GM18907 (cell line): ENCODE results near the gene ANKS1A.
"Not testable (repeated sequence)": the region's sequence is repeated elsewhere in the genome, so short reads cannot be mapped to it uniquely, and the experiment has no call there.

Source experiments
- ATAC-seq: cut with Tn5 transposase; IDR thresholded peaks from one replicate; pipeline ENCODE4 v1.9.1; 2021; ENCODE audit warnings: mild to moderate bottlenecking, moderate library complexity; ENCODE audit not compliant: unreplicated experiment

The ANKS1A gene

DNA sequence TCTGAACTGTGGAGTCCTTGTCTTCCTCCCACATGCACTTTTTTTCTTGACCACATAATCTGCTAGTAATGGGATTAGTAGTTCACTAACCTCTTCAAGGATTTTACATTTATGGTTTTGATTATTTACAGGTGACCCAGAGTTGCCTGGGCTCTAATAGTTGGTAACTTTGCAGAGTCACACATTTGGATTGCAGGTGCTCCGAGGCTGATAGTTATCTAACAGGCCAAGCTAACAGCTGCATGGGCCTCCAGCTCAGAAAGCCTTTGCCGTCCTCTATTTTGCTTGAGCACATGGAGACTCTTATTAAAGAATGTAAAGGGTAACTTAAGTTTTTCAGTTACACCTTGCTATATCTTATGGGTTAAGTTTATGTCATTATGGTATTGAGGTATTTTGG lies 95.4 kb downstream of the ANKS1A start:
- ATAC-seq, result no peak

DNA sequence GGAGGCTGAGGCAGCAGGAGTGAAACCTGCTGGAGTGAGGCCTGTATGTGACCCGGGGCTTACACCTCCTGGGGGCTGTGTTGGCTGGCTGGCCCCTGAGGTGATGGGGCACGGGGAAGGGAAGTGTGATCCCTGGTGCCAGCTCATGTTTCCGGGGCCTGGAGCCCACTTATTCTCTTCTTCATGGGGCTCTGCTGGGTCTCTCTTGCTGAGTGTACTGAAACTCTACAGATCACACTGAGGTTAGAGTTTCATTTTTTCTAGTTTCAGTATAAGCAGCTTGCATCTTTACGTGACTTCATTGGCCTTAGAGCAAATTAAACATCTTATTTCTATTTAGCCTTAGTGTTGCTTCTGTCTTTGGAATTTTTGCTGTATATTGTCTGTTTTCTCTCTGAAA lies 96.2 kb downstream of the ANKS1A start:
- no peak for ATAC-seq

DNA sequence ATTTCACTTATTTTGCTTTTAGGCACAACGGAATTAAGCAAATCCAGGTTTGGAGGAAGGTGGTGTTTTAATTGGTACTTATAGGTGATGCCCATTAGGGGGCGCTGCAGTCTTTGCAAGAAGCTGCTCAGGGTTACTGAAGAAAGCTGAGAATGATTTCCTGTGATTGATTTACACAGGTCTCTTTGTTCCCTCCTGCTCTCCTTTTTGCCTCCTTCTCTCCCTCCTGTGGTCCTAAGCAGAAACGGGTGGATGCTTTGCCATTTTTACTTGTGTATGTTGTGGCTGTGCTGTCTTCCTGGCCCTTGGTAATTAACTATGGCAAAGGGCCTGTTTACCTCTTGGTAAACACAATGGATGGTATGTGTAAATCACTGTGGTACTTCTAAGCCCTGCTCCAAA lies 97.8 kb downstream of the ANKS1A start:
- ATAC-seq, result no peak

DNA sequence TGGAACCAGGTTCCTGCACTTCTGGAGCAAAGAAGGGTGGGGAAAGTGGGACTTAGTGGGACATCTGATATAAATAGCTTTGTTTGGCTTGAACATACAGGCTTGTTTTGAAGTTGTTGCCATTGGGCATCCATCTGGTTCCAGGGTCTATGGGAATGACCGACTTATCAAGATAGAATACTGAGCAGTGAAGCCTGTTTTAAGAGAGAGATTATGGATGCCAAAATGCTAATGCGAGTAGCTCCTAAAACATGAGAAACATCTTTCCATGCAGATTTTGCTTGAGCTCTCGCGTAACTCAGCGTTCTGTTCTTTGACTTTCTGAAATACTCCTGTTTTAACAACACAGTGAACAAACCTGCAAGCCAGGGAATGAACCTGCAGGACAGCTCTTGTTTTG lies 98.5 kb downstream of the ANKS1A start:
- no peak for ATAC-seq

DNA sequence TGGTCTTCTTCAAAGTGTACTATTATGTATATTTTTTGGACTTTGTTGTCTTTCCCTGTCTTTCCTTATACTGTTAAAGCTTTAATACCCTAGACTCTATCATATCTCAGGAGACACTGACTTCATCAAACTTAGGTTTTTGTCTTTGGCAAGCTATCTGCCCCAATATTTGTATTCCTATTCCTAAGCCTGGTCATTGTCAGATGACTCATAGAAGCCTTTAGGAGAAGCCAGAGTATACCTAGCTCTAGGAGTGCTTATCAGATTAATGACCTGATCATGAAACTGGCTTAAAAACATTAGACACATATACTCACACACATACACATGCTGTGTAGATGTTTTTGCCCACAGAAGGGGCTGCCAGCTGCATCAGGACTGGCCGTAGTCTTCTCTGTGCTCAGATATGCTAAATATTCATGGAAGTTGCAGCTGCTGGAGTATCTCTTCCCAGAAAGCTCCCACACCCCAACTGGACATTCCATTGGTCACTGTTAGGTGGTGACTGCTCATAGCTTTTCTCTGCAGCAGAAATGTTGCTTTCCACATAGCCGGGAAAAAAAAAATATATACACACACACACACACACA lies 102.0 kb downstream of the ANKS1A start:
- ATAC-seq, result no peak

DNA sequence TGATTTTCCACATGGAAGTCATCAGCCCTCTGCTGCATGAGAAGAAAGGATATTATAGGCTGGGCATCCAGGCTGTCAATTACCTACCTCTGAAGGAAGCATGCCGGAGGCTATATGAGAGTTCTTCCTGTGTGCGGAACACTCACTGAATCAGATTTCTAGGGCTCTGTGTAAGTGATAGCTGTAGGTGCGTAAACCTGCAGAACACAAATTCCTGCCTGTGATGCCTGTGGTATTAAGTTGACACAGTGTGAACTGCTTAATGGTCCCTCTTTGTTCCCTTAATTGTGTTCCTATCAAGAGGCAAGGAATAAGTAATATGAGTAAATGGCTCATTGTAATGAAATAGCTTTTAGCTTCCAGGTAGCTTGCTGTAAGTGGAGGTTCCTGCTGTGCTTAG lies 103.3 kb downstream of the ANKS1A start:
- no peak for ATAC-seq

DNA sequence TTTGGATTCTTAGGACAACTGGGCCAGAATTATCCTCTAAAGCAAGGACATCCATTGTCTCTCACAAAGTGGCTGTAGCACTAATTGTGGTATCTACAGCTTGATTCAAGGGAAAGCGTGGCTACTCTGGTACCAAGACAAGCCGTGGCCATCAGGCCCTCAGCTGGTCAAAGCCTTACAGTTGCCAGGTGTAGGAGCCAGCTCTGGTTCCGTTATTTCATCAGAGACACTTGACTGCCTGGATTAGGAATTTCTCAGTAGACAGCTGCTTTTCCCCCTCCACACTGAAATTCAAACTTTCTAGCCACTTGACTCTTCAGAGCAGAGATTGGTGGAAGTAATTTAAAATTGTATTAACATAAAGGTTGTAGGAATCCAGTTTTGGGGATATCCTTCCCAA lies 104.2 kb downstream of the ANKS1A start:
- no peak for ATAC-seq

DNA sequence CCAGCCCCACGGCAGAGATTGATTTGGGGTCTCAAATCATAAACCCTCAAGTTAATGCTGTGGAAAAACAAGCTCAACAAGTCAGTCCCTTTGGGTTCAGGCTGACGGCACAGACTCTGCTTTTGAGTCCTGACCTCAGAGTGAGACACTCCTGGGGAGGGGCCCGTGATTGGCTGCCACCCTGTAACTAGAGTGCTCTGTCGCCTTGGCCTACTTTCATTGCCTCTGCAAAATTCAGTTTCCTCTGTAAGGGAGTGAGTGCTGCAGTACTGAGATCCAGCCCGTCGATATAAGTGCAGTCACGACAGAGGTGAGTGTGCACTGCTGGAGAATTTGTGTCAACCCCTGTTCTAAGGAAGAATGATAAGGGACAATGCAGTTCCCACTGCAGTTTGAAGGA lies 105.6 kb downstream of the ANKS1A start:
- no peak for ATAC-seq

DNA sequence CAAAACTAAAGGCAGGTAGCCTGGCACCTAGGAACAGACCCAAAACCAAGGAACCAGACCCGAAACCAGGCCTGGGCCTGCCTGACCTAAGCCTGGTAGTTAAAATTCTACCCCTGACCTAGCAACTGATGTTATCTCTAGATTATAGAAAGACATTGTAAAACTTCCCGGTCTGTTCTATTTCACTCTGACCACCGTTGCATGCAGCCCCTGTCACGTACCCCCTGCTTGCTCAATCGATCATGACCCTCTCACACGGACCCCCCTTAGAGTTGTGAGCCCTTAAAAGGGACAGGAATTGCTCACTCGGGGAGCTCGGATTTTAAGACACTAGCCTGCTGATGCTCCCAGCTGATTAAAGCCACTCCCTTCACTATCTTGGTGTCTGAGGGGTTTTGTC lies 109.4 kb downstream of the ANKS1A start:
- not testable (repeated sequence) for ATAC-seq

DNA sequence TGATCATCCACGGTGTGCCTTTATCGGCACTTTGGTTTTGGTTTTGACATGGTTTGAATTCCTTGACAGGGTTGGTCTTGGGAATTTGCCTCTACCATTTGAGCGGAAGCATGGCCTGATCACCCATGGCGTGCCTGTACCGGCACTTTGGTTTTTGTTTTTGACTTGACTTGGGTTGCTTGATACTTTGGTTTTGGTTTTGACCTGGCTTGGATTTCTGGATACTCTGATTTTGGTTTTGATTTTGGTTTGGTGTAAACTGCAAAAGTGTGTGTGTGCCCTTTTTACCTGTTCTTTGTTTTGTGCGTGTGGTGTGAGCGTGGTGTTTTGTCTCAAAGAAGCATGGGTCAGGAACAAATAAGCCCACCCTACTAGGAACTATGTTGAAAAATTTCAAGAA lies 110.1 kb downstream of the ANKS1A start:
- not testable (repeated sequence) for ATAC-seq

DNA sequence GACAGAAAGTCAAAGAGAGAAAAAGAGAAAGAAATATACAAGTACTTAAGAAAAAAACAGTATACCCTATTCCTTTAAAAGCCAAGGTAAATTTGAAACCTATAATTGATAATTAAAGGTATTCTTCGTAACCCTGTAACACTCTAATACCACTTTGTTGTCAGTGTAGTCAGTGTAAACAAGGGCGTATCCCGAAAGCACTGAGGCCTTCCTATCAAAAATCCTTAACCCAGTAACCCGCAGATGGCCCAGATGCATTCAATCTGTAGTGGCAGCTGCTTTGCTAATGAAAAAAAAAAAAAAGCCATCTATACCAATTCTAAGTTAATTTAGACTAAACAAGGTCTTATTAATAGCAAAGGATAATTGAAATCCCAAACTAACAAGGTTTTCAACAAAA lies 110.9 kb downstream of the ANKS1A start:
- ATAC-seq, result not testable (repeated sequence)

DNA sequence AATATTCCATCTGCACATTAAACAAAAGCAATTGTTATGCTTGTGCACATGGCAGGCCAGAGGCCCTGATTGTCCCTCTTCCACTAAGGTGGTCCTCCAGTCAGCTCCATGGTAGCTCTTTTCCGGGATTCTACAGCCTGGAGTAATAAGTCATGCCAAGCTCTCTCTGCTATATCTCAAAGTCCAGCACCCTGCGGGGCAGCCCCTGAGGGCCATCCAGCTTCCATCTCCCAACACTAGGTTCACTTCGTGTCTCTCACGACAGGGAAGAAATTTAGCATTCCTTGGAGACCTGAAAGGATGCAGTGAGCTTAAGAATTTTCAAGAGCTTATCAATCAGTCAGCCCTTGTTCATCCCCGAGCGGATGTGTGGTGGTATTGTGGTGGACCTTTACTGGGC lies 112.3 kb downstream of the ANKS1A start:
- ATAC-seq, result not testable (repeated sequence)

DNA sequence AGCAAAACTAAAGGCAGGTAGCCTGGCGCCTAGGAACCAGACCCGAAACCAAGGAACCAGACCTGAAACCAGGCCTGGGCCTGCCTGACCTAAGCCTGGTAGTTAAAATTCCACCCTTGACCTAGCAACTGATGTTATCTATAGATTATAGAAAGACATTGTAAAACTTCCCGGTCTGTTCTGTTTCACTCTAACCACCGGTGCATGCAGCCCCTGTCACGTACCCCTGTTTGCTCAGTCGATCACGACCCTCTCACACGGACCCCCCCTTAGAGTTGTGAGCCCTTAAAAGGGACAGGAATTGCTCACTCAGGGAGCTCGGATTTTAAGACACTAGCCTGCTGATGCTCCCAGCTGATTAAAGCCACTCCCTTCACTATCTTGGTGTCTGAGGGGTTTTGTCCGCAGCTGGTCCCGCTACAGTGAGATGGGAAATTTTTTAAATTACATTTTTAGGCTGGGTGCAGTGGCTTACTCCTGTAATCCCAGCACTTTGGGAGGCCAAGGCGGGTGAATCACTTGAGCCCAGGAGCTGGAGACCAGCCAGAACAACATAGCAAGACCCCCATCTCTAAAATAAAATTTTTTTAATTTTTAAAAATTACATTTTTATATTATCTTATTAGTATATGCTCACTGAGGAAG lies 115.0 kb downstream of the ANKS1A start:
- not testable (repeated sequence) for ATAC-seq

DNA sequence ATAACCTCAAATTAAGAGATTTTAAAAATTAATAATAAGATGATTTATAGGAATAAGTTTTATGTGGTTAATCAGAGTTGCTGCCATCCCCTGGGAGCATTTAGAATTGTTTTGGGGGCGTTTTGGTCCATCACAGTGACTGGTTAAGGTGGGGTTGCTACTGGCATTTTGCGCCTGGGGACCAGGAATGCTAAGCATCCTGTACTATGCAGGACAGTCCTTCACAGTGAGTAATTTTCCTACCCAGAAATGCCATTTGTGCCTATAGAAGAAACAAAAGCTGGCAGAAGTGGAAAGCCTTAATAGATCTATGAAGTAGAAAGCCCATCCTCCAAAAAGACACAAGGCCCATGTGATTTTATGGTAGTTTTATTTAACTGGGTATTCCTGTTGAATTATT lies 118.0 kb downstream of the ANKS1A start:
- ATAC-seq, result no peak

DNA sequence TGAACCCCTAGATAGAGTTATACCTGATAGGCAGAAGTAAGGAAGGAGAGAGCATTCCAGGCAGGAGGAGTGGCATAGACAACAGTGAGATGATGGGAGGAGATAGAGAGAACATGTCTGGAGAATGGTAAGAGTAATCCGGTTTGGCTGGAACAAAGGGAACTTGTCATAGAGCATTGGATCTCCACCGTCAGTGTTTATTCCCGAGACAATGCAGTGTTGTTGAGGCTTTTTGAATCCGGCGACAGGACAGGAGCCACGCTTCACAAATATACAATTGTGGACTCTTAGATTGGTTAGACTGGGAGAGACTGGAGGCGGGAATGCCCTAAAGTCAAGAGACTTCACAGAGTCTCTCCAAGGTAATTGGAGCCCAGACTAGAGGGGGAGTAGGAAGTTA lies 119.8 kb downstream of the ANKS1A start:
- no peak for ATAC-seq

DNA sequence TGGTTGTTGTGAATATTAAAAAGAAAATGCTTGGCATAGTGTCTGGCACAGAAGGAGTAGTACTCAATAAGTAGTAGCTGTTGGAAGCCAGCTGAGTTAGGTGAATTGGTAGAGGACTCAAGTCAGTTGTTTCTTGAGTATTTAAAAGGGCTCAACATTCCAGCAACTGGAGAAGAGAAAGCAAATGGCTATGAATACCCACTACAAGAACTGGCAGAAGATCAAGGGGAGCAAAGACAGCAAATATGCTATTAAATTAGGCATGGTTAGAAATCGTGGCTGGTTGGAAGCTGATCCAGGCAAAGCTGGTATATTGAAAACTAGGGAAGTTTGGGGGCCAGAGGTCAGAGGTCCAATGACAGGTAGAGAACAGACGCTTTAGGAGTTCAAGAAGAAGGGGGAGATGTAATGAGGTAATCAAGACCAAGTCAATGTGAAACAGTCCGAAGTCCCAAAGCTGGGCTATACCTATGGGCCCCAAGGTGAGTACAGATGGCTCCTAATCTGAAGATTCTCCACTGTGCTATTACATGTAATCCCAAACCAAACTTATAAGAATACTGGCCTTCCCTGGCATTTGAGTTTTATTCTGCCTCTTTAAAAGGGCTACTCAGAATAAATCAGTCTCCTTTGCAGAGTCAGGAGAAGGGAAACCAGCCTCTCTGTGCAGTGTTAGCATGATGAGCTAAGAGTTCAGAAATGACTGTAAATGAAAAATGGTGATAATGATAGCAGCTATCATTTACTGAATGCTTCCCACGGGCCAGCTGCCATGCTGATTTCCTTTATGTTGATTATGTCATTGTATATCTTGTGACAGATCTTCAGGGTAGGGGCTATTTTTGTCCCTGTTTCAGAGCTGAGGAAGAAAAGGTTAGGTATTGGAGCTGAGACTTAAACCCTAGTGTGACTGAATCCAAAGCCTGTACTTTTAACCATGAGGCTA lies 122.3 kb downstream of the ANKS1A start:
- no peak for ATAC-seq

DNA sequence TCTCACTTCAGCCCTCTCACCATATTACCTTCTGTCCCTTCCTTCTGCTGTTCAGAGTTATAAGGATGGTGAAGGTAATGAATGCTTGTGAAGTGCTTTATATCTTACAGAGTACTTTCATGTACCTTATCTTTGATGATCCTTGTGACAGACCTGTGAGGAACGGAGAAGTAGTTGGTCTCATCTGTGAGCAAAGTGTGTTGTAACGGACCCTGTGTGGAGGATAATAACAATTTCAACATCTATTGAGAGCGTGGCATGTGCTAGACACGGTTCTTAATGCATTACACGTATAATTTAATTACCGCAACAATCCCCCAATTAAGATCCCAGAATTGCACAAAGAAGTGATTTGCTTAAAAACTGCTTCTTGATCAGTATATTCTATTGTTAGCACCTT lies 124.6 kb downstream of the ANKS1A start:
- ATAC-seq, result no peak

DNA sequence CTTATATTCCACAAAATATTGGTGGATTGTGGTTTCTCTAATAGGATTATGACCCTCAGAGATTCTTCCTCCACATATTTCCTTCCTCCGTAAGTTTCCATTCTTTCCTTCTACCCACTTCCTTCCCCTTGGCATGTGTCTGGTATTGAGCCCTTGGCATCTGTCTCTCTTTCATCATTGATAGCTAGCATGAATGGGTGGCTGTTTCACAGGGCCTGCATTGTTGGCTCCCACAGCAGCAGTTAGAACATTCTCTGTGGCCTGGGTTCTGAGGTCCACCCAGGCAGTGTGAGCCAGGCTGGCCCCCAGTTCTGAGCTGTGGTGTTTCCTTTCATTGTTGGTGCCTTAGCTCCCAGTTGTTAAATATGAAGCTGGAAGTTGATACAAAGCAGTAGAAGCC lies 125.3 kb downstream of the ANKS1A start:
- no peak for ATAC-seq

DNA sequence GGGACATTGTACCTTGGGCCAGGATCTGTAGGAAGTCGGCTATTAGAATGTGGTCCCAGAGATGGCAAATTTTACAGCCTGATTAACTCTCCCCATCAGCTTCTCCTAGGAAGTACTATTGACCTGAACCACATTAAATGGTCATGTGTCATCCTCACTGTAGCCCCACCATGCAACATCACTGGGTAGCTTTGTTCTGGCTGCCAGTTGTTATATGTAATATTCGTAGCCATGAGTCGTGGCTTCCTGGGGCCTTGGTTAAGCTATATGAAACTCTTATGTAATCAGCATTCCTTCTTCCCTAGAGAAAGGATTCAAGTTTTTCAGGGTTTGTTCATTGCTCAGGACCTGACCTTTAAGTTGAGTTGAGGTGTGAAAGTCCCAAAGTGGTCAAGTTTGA lies 125.7 kb downstream of the ANKS1A start:
- no peak for ATAC-seq

DNA sequence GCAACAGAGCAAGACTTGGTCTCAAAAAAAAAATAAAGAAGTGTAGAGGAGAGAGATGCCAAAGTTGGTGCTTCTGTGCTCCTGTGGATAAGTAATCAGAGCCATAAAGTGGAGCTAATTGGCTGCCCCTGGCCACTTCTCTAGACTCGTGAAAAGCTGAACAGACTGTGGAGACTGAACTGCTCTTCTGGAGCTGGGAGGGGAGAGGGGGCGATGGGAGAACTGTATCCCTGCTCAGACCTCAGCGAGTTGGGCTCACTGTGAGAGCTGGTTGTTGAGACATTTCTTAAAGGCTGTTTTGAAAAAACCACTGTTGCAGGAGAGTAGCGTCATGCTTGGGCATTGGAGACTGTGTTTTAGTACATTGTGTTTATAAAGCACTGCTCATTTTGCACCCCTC lies 126.4 kb downstream of the ANKS1A start:
- no peak for ATAC-seq

DNA sequence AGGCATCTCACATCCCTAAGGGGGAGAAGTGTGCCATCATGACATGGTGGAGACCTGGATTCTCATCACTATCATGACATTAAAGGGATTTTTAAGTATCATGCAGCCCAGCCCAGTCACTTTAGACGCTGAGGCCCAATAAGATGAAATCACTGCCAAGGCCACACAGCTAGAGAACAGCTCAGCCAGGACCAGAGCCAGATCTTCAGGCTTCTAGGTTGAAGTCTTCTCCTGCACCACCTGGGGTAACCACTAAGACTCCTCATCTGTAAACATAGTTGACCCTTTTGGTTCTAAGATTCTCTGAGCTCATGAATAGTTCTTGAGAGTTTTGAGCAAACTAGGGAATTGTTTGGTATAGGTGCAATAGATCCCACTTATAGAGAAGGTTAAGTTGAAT lies 126.9 kb downstream of the ANKS1A start:
- no peak for ATAC-seq
